Renal cortical epithelial cell (primary cell): ENCODE data around the gene CNTNAP2. TPM values are rescaled to one million over a fixed set of nuclear protein-coding genes. Genes with fewer than 3 reads are reported as not detected.
A peak's percentile ranks its signal among the peaks of the same experiment; 100 is the strongest.
"Not testable (repeated sequence)": the region's sequence is repeated elsewhere in the genome, so short reads cannot be mapped to it uniquely, and the experiment has no call there.

Source experiments
- DNase-seq: peaks from one replicate; pipeline ENCODE4 v3.0.0-alpha.2; 2011; ENCODE audit warnings: low read depth
- total RNA-seq: library from RNA; depleted of rRNA; stranded (reverse); fragments of >200 nt; gene quantifications from 2 replicates; pipeline ENCODE4 v1.2.3, GENCODE V29; 2014

Gene CNTNAP2
- total RNA-seq, 1 donor from 2014 or later = 0.25 TPM

DNA sequence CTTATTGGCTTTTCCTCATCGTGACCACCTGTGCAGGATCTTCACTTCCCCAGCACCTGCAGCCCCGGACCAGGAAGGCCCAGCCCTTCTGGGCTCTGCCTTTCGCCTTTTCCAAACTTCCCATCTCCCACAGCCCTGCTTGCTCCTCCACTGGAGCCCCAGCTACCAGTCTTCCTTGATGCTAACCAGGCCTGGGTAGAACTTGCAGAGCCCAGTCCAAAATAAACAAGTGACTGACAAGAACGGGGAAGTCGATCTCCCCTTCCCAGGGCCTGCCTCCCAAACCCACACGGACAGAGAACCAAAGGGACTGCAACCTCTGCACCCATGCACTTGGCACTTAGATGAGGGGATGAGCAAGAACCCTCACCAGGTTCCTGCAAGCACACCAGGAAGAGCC is 2319.1 kb downstream of the CNTNAP2 start:
- no peak for DNase-seq

DNA sequence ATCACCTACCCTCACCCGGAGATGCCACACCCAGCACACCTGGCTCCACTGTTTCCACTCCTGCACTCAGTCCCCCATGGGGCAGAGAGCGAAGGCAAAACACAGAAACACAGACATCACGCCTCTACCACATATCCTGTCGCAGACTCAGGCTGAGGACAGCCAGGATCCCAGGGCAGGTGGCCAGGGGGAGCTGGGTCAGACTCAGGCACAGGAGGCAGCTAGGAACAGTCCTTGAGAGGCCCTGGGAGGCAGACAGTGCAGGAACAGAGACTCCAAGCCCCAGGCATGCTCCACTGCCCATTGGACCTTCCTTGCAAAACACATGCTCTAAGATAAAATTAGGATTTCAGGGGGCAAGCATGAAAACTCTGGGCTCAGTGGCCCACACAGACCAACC is 2319.5 kb downstream of the CNTNAP2 start:
- no peak for DNase-seq

DNA sequence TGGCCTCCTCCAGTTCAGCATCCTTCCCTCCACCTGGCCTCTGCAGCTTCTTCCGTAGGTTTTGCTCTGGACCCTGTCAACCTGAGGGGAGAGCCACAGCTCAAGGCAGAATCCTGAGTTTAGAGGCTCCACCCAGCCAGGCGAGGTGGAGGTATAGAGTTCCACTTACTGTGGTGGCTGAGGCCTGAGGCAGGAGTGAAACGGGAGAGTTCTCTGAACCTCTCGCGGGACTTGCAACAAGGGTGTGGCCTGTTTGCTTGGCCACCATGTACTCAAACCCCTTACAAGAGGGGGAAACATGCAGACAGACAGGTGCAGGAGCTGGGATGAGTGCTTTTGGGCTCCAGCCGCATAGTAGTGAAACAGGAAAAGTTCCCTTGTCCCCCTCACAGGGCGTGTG is 2320.0 kb downstream of the CNTNAP2 start:
- no peak for DNase-seq

DNA sequence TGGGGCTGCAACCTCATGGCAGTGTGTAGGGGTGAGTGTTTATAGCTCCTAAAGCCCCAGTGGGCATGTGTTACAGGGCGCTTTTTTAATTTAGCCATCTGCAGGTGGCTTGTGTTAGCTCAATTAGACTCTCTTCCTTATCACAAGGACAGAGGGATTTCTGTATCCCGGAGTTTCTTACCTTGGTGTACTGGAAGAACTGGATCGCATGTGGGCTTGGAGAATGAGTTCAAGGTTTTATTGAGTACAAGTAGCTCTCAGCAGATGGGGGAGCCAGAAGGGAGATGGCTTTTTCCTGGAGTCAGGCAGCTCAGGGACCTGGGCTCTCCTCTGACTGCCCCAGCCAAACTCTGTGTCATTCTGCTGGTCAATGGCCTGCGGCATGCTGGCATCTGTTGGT is 2320.4 kb downstream of the CNTNAP2 start:
- no peak for DNase-seq

DNA sequence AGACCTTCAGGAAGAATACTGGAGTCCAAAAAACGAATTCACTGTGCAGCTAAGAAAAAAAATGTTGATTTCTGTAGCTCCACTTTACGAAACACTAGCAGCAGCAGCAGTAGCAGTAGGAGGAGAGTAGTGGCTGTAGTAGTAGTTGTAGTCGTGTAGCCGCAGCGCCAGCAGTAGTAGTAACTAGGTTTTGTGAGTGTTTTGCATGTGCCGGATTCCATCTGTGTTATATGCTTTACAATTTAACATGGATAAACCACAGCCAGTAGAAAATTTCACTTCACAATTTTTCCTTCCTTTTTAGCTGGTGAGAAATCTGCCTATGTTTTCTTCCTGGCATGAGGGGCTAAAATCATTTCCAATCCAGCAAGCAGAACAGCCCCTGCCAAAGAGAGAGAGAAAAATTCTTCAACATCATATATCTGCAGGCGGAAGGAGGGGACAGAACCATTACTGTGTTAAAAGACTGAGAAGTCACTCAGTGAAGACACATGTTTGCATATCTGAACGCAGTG is 2325.6 kb downstream of the CNTNAP2 start:
- no peak for DNase-seq

DNA sequence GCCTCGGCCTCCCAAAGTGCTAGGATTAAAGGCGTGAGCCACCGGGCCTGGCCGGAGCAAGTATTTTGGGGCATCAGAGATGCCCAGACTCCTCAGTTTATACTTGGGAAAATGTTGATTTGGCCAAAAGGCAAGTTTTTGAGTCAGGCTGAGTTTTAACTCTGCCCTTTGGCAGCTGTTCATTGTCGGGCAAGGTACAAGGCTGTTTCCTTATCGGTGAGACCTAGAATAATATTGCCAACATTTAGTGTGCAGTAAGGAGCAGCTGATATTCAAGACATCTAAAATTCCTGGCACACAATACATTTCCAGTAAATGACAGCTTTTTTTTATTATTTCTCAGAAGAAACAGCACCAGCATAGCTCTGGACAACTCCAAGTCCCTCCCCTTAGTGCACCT is 2326.3 kb downstream of the CNTNAP2 start:
- DNase-seq = no peak

DNA sequence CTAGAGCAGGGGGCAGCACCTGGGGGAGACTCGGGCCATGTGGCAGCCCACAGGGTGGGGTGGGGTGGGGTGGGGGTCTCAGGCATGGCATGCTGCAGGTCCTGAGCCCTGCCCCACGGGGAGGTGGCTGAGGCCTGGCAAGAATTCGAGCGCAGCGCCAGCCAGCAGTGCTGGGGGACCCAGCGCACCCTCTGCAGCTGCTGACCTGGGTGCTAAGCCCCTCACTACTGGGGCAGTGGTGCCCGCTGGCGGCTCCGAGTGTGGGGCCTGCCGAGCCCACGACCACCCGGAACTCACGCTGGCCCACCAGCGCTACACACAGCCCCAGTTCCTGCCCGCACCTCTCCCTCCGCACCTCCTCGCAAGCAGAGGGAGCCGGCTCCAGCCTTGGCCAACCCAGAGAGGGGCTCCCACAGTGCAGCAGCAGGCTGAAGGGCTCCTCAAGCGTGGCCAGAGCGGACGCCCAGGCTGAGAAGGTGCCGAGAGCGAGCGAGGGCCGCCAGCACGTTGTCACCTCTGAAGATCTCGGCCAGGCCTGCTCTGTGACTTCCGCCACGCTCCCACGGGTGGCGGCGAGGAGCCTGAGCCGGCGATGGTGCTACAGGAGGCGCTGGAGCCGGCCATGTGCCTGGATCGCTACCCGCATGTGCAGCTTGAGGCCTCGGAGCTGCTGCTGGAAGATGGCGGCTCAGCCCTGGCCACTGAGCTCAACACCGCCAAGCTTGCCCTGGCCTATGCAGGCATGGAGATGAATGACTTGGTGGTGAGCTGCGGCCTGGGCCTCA is 2328.9 kb downstream of the CNTNAP2 start:
- no peak for DNase-seq

DNA sequence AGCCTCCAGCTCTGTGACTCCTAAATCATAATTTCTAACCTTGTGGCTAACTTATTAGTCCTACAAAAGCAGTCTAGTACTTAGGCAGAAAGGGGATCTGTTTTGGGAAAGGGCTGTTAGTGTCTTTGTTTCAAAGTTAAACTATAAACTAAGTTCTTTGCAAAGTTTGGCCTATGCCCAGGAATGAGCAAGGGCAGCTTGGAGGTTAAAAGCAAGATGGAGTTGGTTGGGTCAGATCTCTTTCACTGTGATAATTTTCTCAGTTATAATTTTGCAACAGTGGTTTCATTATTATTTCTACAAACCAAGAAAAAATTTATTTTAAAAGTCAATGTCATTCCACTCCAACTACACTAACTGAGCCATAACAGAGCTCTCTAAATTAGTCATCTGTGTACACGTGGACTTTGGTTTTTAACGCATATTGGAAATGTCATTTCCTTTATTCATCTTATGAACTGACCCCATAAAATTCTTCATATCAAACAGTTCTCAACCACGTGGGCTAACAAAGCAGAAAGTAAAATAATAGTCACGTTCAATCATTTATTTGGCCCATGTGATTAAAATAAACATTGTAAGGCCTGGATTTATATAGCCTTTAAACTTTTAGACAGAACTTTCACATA is 2330.7 kb downstream of the CNTNAP2 start:
- DNase-seq = peak; percentile 9

DNA sequence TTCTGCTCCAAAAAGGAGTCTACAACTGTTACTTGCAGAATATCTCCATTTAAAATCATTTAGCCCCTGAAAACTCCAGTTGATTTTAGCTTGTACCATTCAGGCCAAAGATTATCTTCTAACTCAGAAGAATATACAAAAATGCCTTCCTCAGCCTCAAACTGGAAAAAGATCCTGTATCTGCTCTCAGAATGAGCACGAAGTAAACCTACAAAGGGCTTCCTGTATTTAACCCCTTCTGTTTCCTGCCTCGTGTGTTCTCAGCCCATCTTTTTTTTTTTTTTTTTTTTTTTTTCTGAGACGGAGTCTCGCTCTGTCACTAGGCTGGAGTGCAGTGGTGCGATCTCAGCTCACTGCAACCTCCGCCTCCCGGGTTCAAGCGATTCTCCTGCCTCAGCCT is 2334.9 kb downstream of the CNTNAP2 start:
- DNase-seq = not testable (repeated sequence)

DNA sequence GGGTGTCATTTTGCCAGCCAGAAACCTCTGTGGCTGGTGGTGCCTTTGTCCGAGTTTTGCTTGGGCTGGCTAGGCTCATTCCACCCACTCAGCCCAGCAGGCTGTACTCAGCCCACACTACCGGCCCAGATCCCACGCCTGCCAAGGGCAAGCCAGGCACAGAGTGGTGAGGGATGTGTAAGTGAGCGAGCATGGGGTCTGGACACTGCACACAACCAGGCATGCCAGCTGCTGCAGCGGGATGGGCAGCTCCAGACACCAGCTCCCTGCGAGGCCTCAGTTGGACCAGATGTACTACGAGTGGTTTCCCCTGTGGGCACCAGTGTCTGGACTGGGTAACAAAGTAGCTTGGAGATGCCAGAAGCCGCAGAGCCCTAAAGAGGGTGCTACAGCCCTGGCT is 2339.8 kb downstream of the CNTNAP2 start:
- DNase-seq = no peak

DNA sequence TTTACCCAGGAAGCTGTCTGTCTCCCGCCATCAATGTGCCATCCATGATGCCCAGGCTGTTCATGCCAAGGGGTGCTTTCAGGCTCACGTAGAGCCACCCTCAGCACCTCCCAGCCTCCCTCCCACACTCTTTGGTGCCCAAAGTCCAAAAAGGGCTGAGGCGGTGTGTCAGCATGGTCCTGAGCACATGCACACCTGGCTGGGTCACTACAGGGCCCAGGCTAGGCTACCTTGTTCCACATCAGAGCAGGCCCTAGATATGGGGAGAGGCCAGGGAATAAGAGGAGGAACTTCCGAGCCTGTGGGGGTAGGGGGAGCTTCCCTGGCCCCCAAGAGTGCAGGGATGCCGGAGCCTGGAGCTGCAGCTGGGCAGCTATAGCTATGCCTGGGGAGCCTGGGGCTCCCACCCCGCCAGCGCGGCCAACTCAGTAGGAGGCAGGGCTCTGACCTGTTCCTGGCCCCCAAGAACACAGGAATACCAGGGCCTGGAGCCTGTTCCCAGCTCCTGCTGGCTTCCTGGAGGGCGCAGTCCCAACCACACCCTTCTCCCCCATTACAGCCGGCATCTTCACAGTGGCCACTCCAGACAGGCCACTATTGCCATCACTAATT is 2340.8 kb downstream of the CNTNAP2 start:
- DNase-seq = no peak

DNA sequence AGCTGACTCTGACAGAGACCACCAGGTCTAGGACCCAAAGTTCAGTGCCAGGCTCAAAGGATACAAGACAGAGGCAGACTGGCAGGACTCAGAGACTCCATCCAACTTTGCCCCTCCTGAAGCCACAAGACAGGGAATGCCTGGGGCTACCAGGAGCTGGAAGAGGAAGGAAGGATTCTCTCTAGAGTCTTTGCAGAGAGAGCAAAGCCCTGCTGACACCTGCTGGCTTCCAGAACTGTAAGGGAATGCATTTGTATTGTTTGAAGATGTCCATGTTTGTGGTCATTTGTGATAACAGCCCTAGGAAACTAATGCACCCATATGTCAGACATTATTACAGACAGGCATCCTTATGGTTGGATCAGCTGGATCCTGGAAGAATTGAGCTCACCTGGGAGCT is 2341.7 kb downstream of the CNTNAP2 start:
- no peak for DNase-seq

DNA sequence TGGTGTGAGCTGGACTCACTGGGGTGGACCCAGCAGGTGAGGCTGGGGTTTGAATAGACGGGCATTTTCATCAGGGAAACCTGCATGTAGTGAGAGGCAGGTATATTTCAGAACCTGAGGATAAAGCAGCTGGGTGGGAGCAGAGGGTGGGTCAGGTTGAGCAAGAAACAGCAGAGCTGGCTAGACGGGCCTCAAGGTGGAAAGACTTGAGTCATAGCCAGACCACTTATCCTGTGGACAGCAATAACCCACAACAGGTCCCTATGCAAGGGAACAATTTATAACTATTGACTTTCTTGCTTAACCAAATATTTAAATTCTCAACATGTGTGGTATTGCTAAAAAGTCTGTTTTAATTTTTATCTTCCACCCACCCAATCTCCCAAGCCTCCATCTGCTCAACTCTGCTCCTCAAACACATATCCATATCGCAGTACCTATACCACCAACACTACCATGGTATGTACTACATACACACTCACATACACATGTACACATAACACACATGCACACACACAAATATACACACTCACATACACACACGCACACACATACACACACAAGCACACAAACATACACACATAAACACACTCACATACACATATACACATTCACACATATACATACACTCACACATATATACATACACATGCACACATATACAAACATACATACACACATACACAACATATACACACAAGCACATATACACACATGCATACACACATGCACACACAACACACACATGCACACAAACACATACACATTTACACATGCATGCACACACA is 2345.0 kb downstream of the CNTNAP2 start:
- no peak for DNase-seq

DNA sequence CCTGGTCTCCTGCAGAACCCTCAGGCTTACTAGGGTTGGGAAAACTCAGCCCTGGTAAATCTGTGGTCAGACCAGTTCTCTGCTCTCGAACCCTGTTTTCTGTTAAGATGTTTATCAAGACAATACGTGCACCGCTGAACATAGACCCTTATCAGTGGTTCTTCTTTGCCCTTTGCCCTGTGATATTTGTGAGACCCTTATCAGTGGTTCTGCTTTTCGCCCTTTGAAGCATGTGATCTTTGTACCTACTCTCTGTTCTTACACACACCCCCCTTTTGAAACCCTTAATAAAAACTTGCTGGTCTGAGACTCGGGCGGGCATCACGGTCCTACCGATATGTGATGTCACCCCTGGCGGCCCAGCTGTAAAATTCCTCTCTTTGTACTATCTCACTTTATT is 2346.2 kb downstream of the CNTNAP2 start:
- not testable (repeated sequence) for DNase-seq

DNA sequence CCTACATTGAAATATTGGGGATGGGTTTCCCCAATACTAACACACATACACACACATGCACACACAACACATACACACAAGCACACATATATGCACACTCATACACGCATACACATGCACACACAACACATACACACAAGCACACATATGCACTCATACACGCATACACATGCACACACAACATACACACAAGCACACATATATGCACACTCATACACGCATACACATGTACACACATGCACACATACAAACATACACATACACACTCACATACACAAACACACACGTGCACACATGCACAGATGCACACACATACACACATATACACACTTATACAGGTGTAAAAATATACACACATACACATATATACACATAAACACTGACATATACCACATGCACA is 2346.6 kb downstream of the CNTNAP2 start:
- DNase-seq = no peak

DNA sequence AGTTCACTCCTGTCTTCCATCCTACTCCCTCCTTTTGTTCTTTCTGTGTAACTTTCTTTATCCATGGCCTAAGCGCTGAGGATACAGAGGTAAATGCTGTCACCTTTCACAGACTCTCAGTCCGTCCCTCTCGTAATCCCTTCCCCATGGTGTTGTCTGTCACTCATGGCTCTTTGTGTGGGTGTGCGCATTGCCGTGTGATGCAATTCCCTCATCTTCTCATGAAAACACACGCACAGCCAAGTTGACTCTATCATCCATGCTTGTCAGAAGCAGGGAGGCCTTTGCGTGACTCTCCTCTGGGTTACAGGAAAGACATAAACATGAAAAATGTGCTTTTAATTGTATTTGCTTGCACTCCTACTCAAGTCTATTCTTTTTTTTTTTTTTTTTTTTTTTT is 2348.3 kb downstream of the CNTNAP2 start:
- no peak for DNase-seq

DNA sequence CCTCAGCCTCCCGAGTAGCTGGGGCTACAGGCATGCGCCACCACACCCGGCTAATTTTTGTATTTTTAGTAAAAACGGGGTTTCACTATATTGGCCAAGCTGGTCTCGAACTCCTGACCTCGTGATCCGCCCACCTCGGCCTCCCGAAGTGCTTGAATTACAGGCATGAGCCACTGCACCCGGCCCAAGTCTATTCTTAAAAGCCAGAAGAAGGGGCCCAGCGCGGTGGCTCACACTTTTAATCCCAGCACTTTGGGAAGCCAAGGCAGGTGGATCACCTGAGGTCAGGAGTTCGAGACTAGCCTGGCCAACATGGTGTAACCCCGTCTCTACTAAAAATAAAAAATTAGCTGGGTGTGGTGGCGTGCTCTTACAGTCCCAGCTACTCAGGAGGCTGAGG is 2348.8 kb downstream of the CNTNAP2 start:
- not testable (repeated sequence) for DNase-seq

DNA sequence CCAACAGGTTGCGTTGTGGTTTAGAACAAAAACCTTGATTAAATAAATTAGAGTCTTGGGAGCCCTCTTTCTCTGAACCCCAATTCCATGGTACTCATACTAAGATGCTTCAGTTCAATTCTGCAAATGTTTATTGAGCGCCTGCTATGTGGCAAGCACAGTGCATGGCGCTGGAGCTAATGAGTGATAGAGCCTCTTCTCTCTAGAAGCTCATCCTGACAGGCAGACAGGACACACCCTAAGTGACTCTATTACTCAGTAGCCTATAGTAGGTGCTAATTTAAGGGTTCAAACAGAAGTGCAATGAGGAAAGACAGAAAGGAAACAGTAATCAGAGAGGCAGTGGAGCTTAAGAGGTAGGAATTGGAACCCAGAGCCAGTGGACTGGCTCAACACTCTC is 2349.5 kb downstream of the CNTNAP2 start:
- DNase-seq = no peak

DNA sequence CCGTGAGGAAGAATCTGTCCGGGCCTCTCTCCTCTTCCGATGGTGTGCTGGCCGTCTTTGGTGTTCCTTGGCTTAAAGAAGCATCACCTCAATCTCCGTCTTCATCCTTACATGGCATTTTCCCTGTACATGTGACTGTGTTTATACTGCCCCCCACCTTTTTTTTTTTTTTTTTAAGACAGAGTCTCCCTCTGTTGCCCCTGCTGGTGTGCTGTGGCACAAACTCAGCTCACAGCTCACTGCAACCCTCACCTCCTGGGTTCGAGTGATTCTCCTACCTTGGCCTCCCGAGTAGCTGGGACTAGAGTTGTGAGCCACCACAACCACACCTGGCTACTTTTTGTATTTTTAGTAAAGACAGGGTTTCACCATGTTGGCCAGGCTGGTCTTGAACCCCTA is 2352.1 kb downstream of the CNTNAP2 start:
- DNase-seq = no peak
